IMR-90 (cell line): Measurements from ENCODE around the gene OSBP2. TPM values are rescaled to one million over a fixed set of nuclear protein-coding genes. Genes with fewer than 3 reads are reported as not detected.
"Not testable (repeated sequence)": the region's sequence is repeated elsewhere in the genome, so short reads cannot be mapped to it uniquely, and the experiment has no call there.

Experiments used
- ATAC-seq: fragments of 200-7000 bp; cut with Tn5 transposase; 2 replicates; pipeline ENCODE4 v1.9.1; 2020; ENCODE audit warnings: low read depth, mild to moderate bottlenecking, moderate library complexity
- BruUV-seq: library from RNA; stranded (reverse); fragments of 400-500 nt; replicated peaks from 2 replicates; lab custom pipeline; 2021; lab: Mats Ljungman, UMichigan
- CTCF ChIA-PET: fragments of 300-600 bp; formaldehyde crosslinking; extraction: SDS; loops from one replicate; lab custom pipeline; 2021; ENCODE audit warnings: antibody characterized with exemption; lab: Yijun Ruan, JAX
- POLR2A ChIA-PET: fragments of 300-600 bp; sonication (Branson Sonifier 250); formaldehyde crosslinking; loops from one replicate; lab custom pipeline; 2022; ENCODE audit warnings: antibody characterized with exemption; ENCODE audit not compliant: unreplicated experiment; lab: Charles Lee
- DNase-seq: peaks from one replicate; pipeline ENCODE4 v3.0.0; 2013
- H2AFZ ChIP-seq: replicated peaks from 2 replicates; pipeline ENCODE3; 2013; ENCODE audit warnings: low read length, mild to moderate bottlenecking; ENCODE audit not compliant: poor library complexity
- H2AK5ac ChIP-seq: 2 replicates; pipeline ENCODE4 v1.6.1; 2013; ENCODE audit warnings: low read depth, low read length, inconsistent platforms
- H2AK9ac ChIP-seq: replicated peaks from 2 replicates; pipeline ENCODE3; 2013; ENCODE audit warnings: mild to moderate bottlenecking, low read depth, low read length, moderate library complexity; ENCODE audit not compliant: poor library complexity
- H2BK120ac ChIP-seq: 2 replicates; pipeline ENCODE4 v1.6.1; 2013; ENCODE audit warnings: low read depth, low read length, inconsistent platforms
- H2BK15ac ChIP-seq: 3 replicates; pipeline ENCODE4 v1.6.1; 2013; ENCODE audit warnings: low read depth, low read length, inconsistent platforms
- H2BK20ac ChIP-seq: 2 replicates; pipeline ENCODE4 v1.6.1; 2013; ENCODE audit warnings: low read depth, mild to moderate bottlenecking, inconsistent platforms, low read length, moderate library complexity
- H2BK5ac ChIP-seq: 2 replicates; pipeline ENCODE4 v1.6.1; 2013; ENCODE audit warnings: mild to moderate bottlenecking, low read depth, low read length, inconsistent platforms; ENCODE audit not compliant: poor library complexity, severe bottlenecking
- H3K14ac ChIP-seq: replicated peaks from 2 replicates; pipeline ENCODE4 v1.6.1; 2013; ENCODE audit warnings: low read depth, low read length, inconsistent platforms
- H3K18ac ChIP-seq: 2 replicates; pipeline ENCODE4 v1.6.1; 2013; ENCODE audit warnings: low read depth, low read length, control low read depth
- H3K23ac ChIP-seq: 2 replicates; pipeline ENCODE4 v1.6.1; 2013; ENCODE audit warnings: low read depth, low read length, inconsistent platforms
- H3K27ac ChIP-seq: 2 replicates; pipeline ENCODE4 v1.5.1; 2013; ENCODE audit warnings: mild to moderate bottlenecking, control low read depth, low read length; ENCODE audit not compliant: insufficient read depth
- H3K27me3 ChIP-seq: 2 replicates; pipeline ENCODE4 v1.6.1; 2013; ENCODE audit warnings: low read length; ENCODE audit not compliant: control insufficient read depth, insufficient read depth
- H3K36me3 ChIP-seq: 2 replicates; pipeline ENCODE4 v1.6.1; 2013; ENCODE audit warnings: low read length, mixed read lengths; ENCODE audit not compliant: control insufficient read depth, insufficient read depth
- H3K4ac ChIP-seq: 2 replicates; pipeline ENCODE4 v1.6.1; 2013; ENCODE audit warnings: low read depth, low read length, inconsistent platforms
- H3K4me1 ChIP-seq: 2 replicates; pipeline ENCODE4 v1.6.1; 2013; ENCODE audit warnings: low read length, mixed read lengths; ENCODE audit not compliant: control insufficient read depth, insufficient read depth
- H3K4me2 ChIP-seq: 2 replicates; pipeline ENCODE4 v1.6.1; 2013; ENCODE audit warnings: low read depth, mild to moderate bottlenecking, control low read depth, low read length, moderate library complexity
- H3K4me3 ChIP-seq: 2 replicates; pipeline ENCODE4 v1.5.1; 2013; ENCODE audit warnings: low read depth, mild to moderate bottlenecking, control low read depth, low read length, moderate library complexity; ENCODE audit not compliant: insufficient read depth
- H3K56ac ChIP-seq: 2 replicates; pipeline ENCODE4 v1.6.1; 2013; ENCODE audit warnings: low read length, inconsistent platforms; ENCODE audit not compliant: insufficient read depth; ENCODE audit errors: extremely low read depth
- H3K79me1 ChIP-seq, 2 experiments: 2 replicates each; pipeline ENCODE4 v1.6.1; 2013; ENCODE audit warnings: low read length in 2 of 2, inconsistent platforms in 1 of 2, low read depth in 1 of 2
- H3K9ac ChIP-seq: 2 replicates; pipeline ENCODE4 v1.6.1; 2013; ENCODE audit warnings: low read depth, low read length, control low read depth
- H3K9me1 ChIP-seq: 2 replicates; pipeline ENCODE4 v1.6.1; 2013; ENCODE audit warnings: low read length, inconsistent platforms; ENCODE audit not compliant: insufficient read depth
- H3K9me3 ChIP-seq: 2 replicates; pipeline ENCODE4 v1.6.1; 2013; ENCODE audit warnings: low read length; ENCODE audit not compliant: control insufficient read depth, insufficient read depth
- H4K20me1 ChIP-seq: 2 replicates; pipeline ENCODE4 v1.6.1; 2013; ENCODE audit warnings: low read length, inconsistent platforms; ENCODE audit not compliant: insufficient read depth
- H4K5ac ChIP-seq: 2 replicates; pipeline ENCODE4 v1.6.1; 2013; ENCODE audit warnings: mild to moderate bottlenecking, low read depth, low read length, control low read depth
- H4K8ac ChIP-seq, 2 experiments: 2 replicates each; pipeline ENCODE4 v1.6.1; 2013; ENCODE audit warnings: low read depth in 2 of 2, low read length in 2 of 2, control low read depth in 1 of 2, inconsistent platforms in 1 of 2
- H4K91ac ChIP-seq: 2 replicates; pipeline ENCODE4 v1.6.1; 2013; ENCODE audit warnings: low read depth, low read length, inconsistent platforms; ENCODE audit not compliant: insufficient read depth
- FOS ChIP-seq: fragments of 150-350 bp; IDR thresholded peaks from 2 replicates; pipeline ENCODE4 v1.6.1; 2016; ENCODE audit warnings: low read depth, low read length
- MAZ ChIP-seq: IDR thresholded peaks from 2 replicates; pipeline ENCODE4 v1.6.1; 2012; ENCODE audit warnings: low read depth, mild to moderate bottlenecking, low read length, improper control_type of control experiment, moderate library complexity, borderline replicate concordance
- RAD21 ChIP-seq: IDR thresholded peaks from 2 replicates; pipeline ENCODE4 v1.6.1; 2012; ENCODE audit warnings: low read length, improper control_type of control experiment
- RCOR1 ChIP-seq: IDR thresholded peaks from 2 replicates; pipeline ENCODE4 v1.6.1; 2012; ENCODE audit warnings: mild to moderate bottlenecking, low read length, improper control_type of control experiment; ENCODE audit not compliant: insufficient replicate concordance
- RFX5 ChIP-seq: IDR thresholded peaks from 2 replicates; pipeline ENCODE4 v1.8.0; 2012; ENCODE audit warnings: low read depth, mild to moderate bottlenecking, low read length, moderate library complexity
- WGBS, 2 experiments: methylation state at CpG; one replicate each; pipeline versions ENCODE4 v1.1.5 to v1.1.7; 2013; ENCODE audit warnings: missing lambda C conversion rate in 2 of 2; ENCODE audit not compliant: insufficient read length in 1 of 2; ENCODE audit errors: extremely low coverage in 2 of 2; 5-methylcytosine and 5-hydroxymethylcytosine counted together
- dilution Hi-C: fragments of 300-500 bp; cut with HindIII; formaldehyde crosslinking; loops from one replicate; pipeline ENCODE4 v1.14.3; 2018; ENCODE audit warnings: low sequenced_read_pairs; ENCODE audit not compliant: unreplicated experiment
- in situ Hi-C: fragments of 300-500 bp; cut with MboI; formaldehyde crosslinking; loops from 3 replicates; pipeline ENCODE4 v1.14.3; 2019; ENCODE audit warnings: low sequenced_read_pairs, inconsistent platforms, mixed read lengths
- intact Hi-C: fragments of 100-400 bp; cut with micrococcal nuclease; formaldehyde crosslinking; loops from 2 replicates; pipeline ENCODE4 v1.10.0; 2022
- polyA plus RNA-seq, 3 experiments: library from polyadenylated mRNA; depleted of rRNA; stranded (reverse); fragments of >200 nt; gene quantifications; 2 replicates each; pipeline ENCODE4 v1.2.3, GENCODE V29; 2012; ENCODE audit warnings: low replicate concordance in 1 of 3
- total RNA-seq: library from RNA; depleted of rRNA; stranded (reverse); fragments of >200 nt; gene quantifications from 2 replicates; pipeline ENCODE4 v1.2.3, GENCODE V29; 2012

OSBP2 gene
- total and polyA plus RNA-seq, 2 of the 4 experiments (the other 2 are of a cell fraction): 1.8 to 2.2 TPM

DNA sequence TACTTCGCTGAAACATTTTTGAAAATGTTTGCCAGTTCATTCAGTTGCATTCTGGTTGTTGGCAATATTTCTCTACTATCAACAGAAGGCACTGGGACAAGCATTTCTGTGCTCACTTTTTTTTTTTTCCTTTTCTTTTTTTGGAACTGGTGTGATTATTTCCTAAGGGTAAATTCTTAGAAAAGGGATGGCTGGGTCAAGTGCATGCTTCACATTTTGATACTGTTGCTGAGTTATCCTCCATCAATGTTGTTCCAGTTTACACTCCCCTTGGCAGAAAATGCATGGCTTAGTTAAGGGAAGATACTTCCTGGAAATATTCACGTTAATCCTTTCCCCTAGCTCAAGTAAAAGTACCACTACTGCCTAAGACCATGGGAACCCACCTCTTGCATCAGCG lies 81.8 kb downstream of the OSBP2 start:
- Histone ChIP-seq H3K56ac (no peak overlapping the region), H3K4me1 (peaks cover 3% of the 10 kb centered on the region), H2AFZ (no peak overlapping the region), H3K79me1 (no peaks in the 10 kb centered on the region), H4K8ac (no peak overlapping the region), H2AK5ac (no peak overlapping the region), H4K5ac (no peak overlapping the region), H3K14ac (no peak overlapping the region), H2BK20ac (no peak overlapping the region), H4K20me1 (no peaks in the 10 kb centered on the region), H4K91ac (no peak overlapping the region), H3K4me3 (no peak overlapping the region), H3K4me2 (no peak overlapping the region), H3K4ac (no peak overlapping the region), H3K27me3 (no peaks in the 10 kb centered on the region), H2BK5ac (no peak overlapping the region), H3K18ac (no peak overlapping the region), H3K9me1 (peaks cover 8% of the 10 kb centered on the region; the same call in 1 of the 2 replicates), H3K36me3 (no peaks in the 10 kb centered on the region), H3K9ac (no peak overlapping the region), H2AK9ac (no peak overlapping the region), H2BK120ac (no peak overlapping the region), H2BK15ac (no peak overlapping the region), H3K9me3 (no peaks in the 10 kb centered on the region), H3K27ac (no peak overlapping the region), H3K23ac (no peak overlapping the region)
- in situ Hi-C loops (no loop called here), dilution Hi-C loops (no loop called here), intact Hi-C loops (no loop called here)
- ChIA-PET POLR2A (no interaction called here), CTCF (no interaction called here)
- no CpG with 5 or more reads among the region's 3 CpGs for WGBS, 2 experiments
- no TSS peak for BruUV-seq
- DNase-seq (no peak), ATAC-seq (no peak)
- no peak for TF ChIP-seq RFX5
- no peak for TF ChIP-seq RCOR1
- TF ChIP-seq FOS: no peak
- TF ChIP-seq RAD21: no peak
- TF ChIP-seq MAZ: no peak

DNA sequence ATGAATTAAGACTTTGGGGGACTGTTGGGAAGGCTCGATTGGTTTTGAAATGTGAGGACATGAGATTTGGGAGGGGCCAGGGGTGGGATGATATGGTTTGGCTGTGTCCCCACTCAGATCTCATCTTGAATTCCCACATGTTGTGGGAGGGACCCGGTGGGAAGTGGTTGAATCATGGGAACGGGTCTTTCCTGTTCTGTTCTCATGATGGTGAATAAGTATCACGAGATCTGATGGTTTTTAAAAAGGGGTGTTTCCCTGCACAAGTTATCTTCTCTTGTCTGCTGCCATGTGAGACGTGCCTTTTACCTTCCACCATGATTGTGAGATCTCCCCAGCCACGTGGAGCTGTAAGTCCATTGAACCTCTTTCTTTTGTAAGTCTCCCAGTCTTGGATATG lies 82.5 kb downstream of the OSBP2 start:
- H3K9me3 ChIP-seq, H3K4me3 ChIP-seq, H2BK120ac ChIP-seq, H2BK5ac ChIP-seq, ATAC-seq, dilution Hi-C loops, H3K56ac ChIP-seq, H4K91ac ChIP-seq, BruUV-seq, DNase-seq, H2AK9ac ChIP-seq, H3K4me1 ChIP-seq, H3K18ac ChIP-seq, intact Hi-C loops, H3K23ac ChIP-seq, H2AFZ ChIP-seq, H4K5ac ChIP-seq, H3K4me2 ChIP-seq, H4K20me1 ChIP-seq, H2AK5ac ChIP-seq, H2BK20ac ChIP-seq, in situ Hi-C loops, H3K9me1 ChIP-seq, H2BK15ac ChIP-seq, H3K27me3 ChIP-seq, CTCF ChIA-PET, H3K9ac ChIP-seq, H4K8ac ChIP-seq, H3K79me1 ChIP-seq, H3K36me3 ChIP-seq, H3K14ac ChIP-seq, H3K27ac ChIP-seq, H3K4ac ChIP-seq: not testable (repeated sequence)
- POLR2A ChIA-PET: interaction anchor here (0.6 kb wide), 1 partner anchor 36 kb away, joined by 5 read pairs; no protein-coding TSS in a partner anchor
- no CpG with 5 or more reads among the region's 6 CpGs for WGBS, 2 experiments
